ENCODE results near the gene PLEKHG2.

PLEKHG2 gene

GRCh38 chr19:39413272-39413910 is 922 bp downstream of the PLEKHG2 start:
- H3K4me1 ChIP-seq (ENCODE audit: insufficient read depth, insufficient read length), result peaks cover 16% of the 10 kb centered on the region
- TF ChIP-seq ZNF274 (IDR thresholded peaks at IDR 0.05; ENCODE audit: low read depth, low read length) (no peak), SUZ12 (IDR thresholded peaks at IDR 0.05; ENCODE audit: extremely low read depth, insufficient read depth, insufficient read length) (no peak), YY1 (IDR thresholded peaks at IDR 0.05; ENCODE audit: insufficient read depth, insufficient read length) (no peak)
- H3K9me3 ChIP-seq (ENCODE audit: insufficient read depth, low read length), result no peaks in the 10 kb centered on the region
- H3K4me3 ChIP-seq (ENCODE audit: insufficient read length, low read depth), result peak overlapping the region; percentile 88
- no peaks in the 10 kb centered on the region for H3K27me3 ChIP-seq (ENCODE audit: insufficient read depth, insufficient read length)
- H3K36me3 ChIP-seq (ENCODE audit: insufficient read depth, insufficient read length, low read length), result peaks cover 40% of the 10 kb centered on the region
- no peak for DNase-seq (ENCODE audit: low read depth, low spot score)
- peak overlapping the region; percentile 87 for H3K9ac ChIP-seq (ENCODE audit: insufficient read length, low read depth)

- H3K4me1 ChIP-seq (ENCODE audit: insufficient read depth, insufficient read length), result peaks cover 14% of the 10 kb centered on the region
- H3K4me3 ChIP-seq (ENCODE audit: insufficient read length, low read depth), result peak overlapping the region; percentile 88
- peak overlapping the region; percentile 82 for H3K9ac ChIP-seq (ENCODE audit: insufficient read length, low read depth)
- TF ChIP-seq YY1 (IDR thresholded peaks at IDR 0.05; ENCODE audit: insufficient read depth, insufficient read length), result no peak
- no peak for TF ChIP-seq SUZ12 (IDR thresholded peaks at IDR 0.05; ENCODE audit: extremely low read depth, insufficient read depth, insufficient read length)
- TF ChIP-seq ZNF274 (IDR thresholded peaks at IDR 0.05; ENCODE audit: low read depth, low read length), result no peak
- no peaks in the 10 kb centered on the region for H3K9me3 ChIP-seq (ENCODE audit: insufficient read depth, low read length)
- peaks cover 42% of the 10 kb centered on the region for H3K36me3 ChIP-seq (ENCODE audit: insufficient read depth, insufficient read length, low read length)
- DNase-seq (ENCODE audit: low read depth, low spot score), result no peak
- H3K27me3 ChIP-seq (ENCODE audit: insufficient read depth, insufficient read length), result no peaks in the 10 kb centered on the region
Measured at GRCh38 chr19:39413911-39414608, 1.6 kb downstream of the PLEKHG2 start.

- H3K9me3 ChIP-seq (ENCODE audit: insufficient read depth, low read length), result no peaks in the 10 kb centered on the region
- TF ChIP-seq ZNF274 (IDR thresholded peaks at IDR 0.05; ENCODE audit: low read depth, low read length) (no peak), SUZ12 (IDR thresholded peaks at IDR 0.05; ENCODE audit: extremely low read depth, insufficient read depth, insufficient read length) (no peak)
- peaks cover 14% of the 10 kb centered on the region for H3K4me1 ChIP-seq (ENCODE audit: insufficient read depth, insufficient read length)
- H3K9ac ChIP-seq (ENCODE audit: insufficient read length, low read depth), result peak overlapping the region; percentile 26
- H3K27me3 ChIP-seq (ENCODE audit: insufficient read depth, insufficient read length), result no peaks in the 10 kb centered on the region
- peaks cover 49% of the 10 kb centered on the region for H3K36me3 ChIP-seq (ENCODE audit: insufficient read depth, insufficient read length, low read length)
- no peak for DNase-seq (ENCODE audit: low read depth, low spot score)
- H3K4me3 ChIP-seq (ENCODE audit: insufficient read length, low read depth), result peak overlapping the region; percentile 15
Measured at GRCh38 chr19:39415111-39416046, 2.9 kb downstream of the PLEKHG2 start.

- no peak for DNase-seq (ENCODE audit: low read depth, low spot score)
- TF ChIP-seq SUZ12 (IDR thresholded peaks at IDR 0.05; ENCODE audit: extremely low read depth, insufficient read depth, insufficient read length) (no peak), YY1 (IDR thresholded peaks at IDR 0.05; ENCODE audit: insufficient read depth, insufficient read length) (no peak), ZNF274 (IDR thresholded peaks at IDR 0.05; ENCODE audit: low read depth, low read length) (no peak)
- no peak overlapping the region for H3K4me3 ChIP-seq (ENCODE audit: insufficient read length, low read depth)
- peaks cover 9% of the 10 kb centered on the region for H3K4me1 ChIP-seq (ENCODE audit: insufficient read depth, insufficient read length)
- H3K9me3 ChIP-seq (ENCODE audit: insufficient read depth, low read length), result no peaks in the 10 kb centered on the region
- H3K27me3 ChIP-seq (ENCODE audit: insufficient read depth, insufficient read length), result no peaks in the 10 kb centered on the region
- peaks cover 59% of the 10 kb centered on the region for H3K36me3 ChIP-seq (ENCODE audit: insufficient read depth, insufficient read length, low read length)
- H3K9ac ChIP-seq (ENCODE audit: insufficient read length, low read depth), result no peak overlapping the region
Measured at GRCh38 chr19:39416152-39417120, 4.0 kb downstream of the PLEKHG2 start.

GRCh38 chr19:39417463-39418181 is 5.2 kb downstream of the PLEKHG2 start:
- Histone ChIP-seq H3K4me3 (ENCODE audit: insufficient read length, low read depth) (no peak overlapping the region), H3K27me3 (ENCODE audit: insufficient read depth, insufficient read length) (no peaks in the 10 kb centered on the region), H3K36me3 (ENCODE audit: insufficient read depth, insufficient read length, low read length) (peaks cover 67% of the 10 kb centered on the region), H3K9ac (ENCODE audit: insufficient read length, low read depth) (no peak overlapping the region), H3K9me3 (ENCODE audit: insufficient read depth, low read length) (no peaks in the 10 kb centered on the region), H3K4me1 (ENCODE audit: insufficient read depth, insufficient read length) (peaks cover 9% of the 10 kb centered on the region)
- DNase-seq (ENCODE audit: low read depth, low spot score), result no peak
- no peak for TF ChIP-seq SUZ12 (IDR thresholded peaks at IDR 0.05; ENCODE audit: extremely low read depth, insufficient read depth, insufficient read length)
- TF ChIP-seq YY1 (IDR thresholded peaks at IDR 0.05; ENCODE audit: insufficient read depth, insufficient read length), result no peak
- TF ChIP-seq ZNF274 (IDR thresholded peaks at IDR 0.05; ENCODE audit: low read depth, low read length), result no peak

GRCh38 chr19:39419003-39419402 is 6.5 kb downstream of the PLEKHG2 start:
- TF ChIP-seq ZNF274 (IDR thresholded peaks at IDR 0.05; ENCODE audit: low read depth, low read length) (no peak), SUZ12 (IDR thresholded peaks at IDR 0.05; ENCODE audit: extremely low read depth, insufficient read depth, insufficient read length) (no peak), YY1 (IDR thresholded peaks at IDR 0.05; ENCODE audit: insufficient read depth, insufficient read length) (no peak)
- Histone ChIP-seq H3K9ac (ENCODE audit: insufficient read length, low read depth) (no peak overlapping the region), H3K9me3 (ENCODE audit: insufficient read depth, low read length) (no peaks in the 10 kb centered on the region), H3K27me3 (ENCODE audit: insufficient read depth, insufficient read length) (no peaks in the 10 kb centered on the region), H3K4me1 (ENCODE audit: insufficient read depth, insufficient read length) (peaks cover 9% of the 10 kb centered on the region), H3K4me3 (ENCODE audit: insufficient read length, low read depth) (no peak overlapping the region), H3K36me3 (ENCODE audit: insufficient read depth, insufficient read length, low read length) (peaks cover 80% of the 10 kb centered on the region)
- DNase-seq (ENCODE audit: low read depth, low spot score), result no peak
